Measurements from ENCODE around the gene SMC1A. TPM values are rescaled to one million over a fixed set of nuclear protein-coding genes. Genes with fewer than 3 reads are reported as not detected.

SMC1A gene
- total RNA-seq, 1 experiment from 2014 or later = 88.3 TPM

GRCh38 chrX:53449632-53450031, 27.2 kb upstream of the SMC1A start:
- CTCF ChIA-PET = no interaction called here

More at GRCh38 chrX:53449632-53450031, 27.2 kb upstream of the SMC1A start:
- H2AFZ ChIP-seq (ENCODE audit: low read depth, low read length, poor library complexity, severe bottlenecking) = no peak overlapping the region
- no peak overlapping the region for H3K4me2 ChIP-seq (ENCODE audit: low read length)
- H3K27me3 ChIP-seq (ENCODE audit: insufficient read depth, low read length) = no peaks in the 10 kb centered on the region
- H3K4me3 ChIP-seq (replicated peaks in 1 of 2; ENCODE audit: low read depth in 1 of 2, low read length in 2 of 2) = no peak overlapping the region
- H3K9ac ChIP-seq (ENCODE audit: low read length) = no peak overlapping the region
- H3K4me1 ChIP-seq (ENCODE audit: control insufficient read depth in 1 of 2, insufficient read depth in 2 of 2, low read length in 2 of 2) = no peaks in the 10 kb centered on the region
- no peak overlapping the region for H3K27ac ChIP-seq (ENCODE audit: low read depth, low read length)
- ChIA-PET RAD21 (ENCODE audit: low non-redundant PET in 1 of 2, low total read pairs in 2 of 2, uncharacterized antibody in 2 of 2, unreplicated experiment in 2 of 2) (no interaction called here), POLR2A (no interaction called here)
- no peak for TF ChIP-seq REST (IDR thresholded peaks at IDR 0.05; ENCODE audit: low read depth)
- no peak for ATAC-seq
- no peaks in the 10 kb centered on the region for H3K9me3 ChIP-seq (ENCODE audit: control insufficient read depth in 1 of 2, insufficient read depth in 1 of 2, low read depth in 1 of 2, low read length in 2 of 2)
- DNase-seq (ENCODE audit: low read depth, low spot score) = no peak
- no peaks in the 10 kb centered on the region for H4K20me1 ChIP-seq (ENCODE audit: insufficient read depth)
- intact Hi-C loops (cut with micrococcal nuclease) = no loop called here
- H3K9me2 ChIP-seq (ENCODE audit: insufficient read depth) = no peaks in the 10 kb centered on the region
- H3K36me3 ChIP-seq (ENCODE audit: control insufficient read depth in 1 of 2, insufficient read depth in 2 of 2, low read length in 2 of 2) = no peaks in the 10 kb centered on the region
- no TSS peak for BruUV-seq (replicated peaks)
- H3K79me2 ChIP-seq (ENCODE audit: insufficient read depth, low read length) = no peaks in the 10 kb centered on the region
